Measurements from ENCODE around the gene HMSD.
A peak's percentile ranks its signal among the peaks of the same experiment; 100 is the strongest.

HMSD gene

DNA sequence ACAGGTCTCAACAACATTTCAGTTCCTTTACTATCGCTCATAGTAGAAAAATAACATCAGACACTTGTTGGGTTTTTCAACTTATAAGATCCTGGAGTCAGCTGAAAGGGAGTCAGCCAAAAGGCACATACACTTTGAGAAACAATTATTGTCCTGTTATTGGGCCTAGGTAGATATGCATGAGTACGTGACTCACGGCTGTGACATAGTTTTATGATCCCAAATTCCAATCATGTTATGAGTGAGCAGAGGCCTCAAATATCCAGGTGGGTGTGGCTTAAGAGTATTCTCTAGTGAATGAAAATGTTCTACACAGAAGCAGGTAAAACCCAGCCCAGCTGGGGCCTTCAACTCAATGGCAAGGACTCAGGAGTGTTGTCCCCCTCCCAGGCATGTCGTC, 47.9 kb downstream of the HMSD start:
- no peak for DNase-seq

DNA sequence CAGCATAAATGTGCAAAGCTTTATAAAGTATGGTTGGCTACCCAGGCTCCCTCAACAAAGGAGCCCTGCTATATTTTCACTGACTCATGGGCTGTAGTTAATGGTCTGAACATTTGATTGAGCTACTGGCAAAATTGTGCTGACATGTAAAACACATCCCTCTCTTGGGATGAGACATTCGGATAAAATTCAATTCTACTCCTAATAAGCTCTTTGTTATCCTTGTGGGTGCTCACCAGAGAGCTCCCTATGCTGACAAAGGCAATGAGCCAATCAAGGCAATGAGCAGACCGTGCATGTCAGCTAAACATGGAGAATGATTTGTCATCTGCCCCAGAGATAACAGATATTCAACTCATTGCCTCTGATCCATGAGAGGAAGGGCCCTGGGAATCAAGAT, 48.5 kb downstream of the HMSD start:
- no peak for DNase-seq

DNA sequence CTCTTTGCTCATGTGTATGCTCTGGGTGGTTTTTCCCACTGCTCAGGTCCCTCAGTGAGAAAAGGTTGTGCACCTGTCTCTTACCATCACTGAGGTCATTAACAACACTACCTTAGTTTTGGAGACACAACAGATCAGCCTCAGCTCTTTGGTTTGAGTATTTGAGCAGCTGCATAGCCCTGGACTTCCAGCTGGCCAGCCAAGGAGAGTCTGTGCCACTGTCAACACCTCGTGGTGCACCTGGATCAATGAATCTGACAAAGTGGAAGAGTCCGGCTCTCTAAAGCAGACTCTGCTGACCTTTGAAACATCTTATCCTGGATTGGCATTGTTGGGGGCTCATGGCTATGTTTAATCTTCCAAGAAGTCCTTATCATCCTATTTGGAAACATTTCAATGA, 50.8 kb downstream of the HMSD start:
- peak; percentile 86 to 89 for DNase-seq

DNA sequence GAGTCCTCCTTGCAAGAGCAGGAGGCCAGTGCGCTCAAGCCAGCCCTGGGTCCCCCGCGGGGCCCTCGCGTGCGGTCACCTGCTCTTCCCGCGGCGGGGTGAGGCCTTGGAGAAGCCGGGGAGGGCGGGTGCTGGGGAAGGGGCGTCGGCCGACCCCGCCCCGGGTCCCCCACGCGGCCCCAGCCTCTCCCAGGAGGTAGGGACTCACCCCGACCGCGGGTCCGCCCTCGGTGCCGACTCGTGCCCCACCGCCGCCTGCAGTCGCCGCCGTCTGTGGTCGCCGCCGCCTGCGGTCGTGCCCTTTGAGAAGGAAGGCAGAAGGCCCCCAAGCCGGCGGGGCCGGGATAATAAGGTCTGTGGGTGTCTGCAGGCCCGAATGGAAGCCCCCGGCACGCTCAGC, 53.5 kb downstream of the HMSD start:
- DNase-seq, result no peak

GRCh38 chr18:64009305-64009704, 60.2 kb downstream of the HMSD start:
- no peak for DNase-seq
